HG03558 (cell line): ENCODE data around the gene BCL6.

Experiments
- ATAC-seq: cut with Tn5 transposase; IDR thresholded peaks from one replicate; pipeline ENCODE4 v1.9.1; 2021; ENCODE audit warnings: moderate number of reproducible peaks; ENCODE audit not compliant: unreplicated experiment; ENCODE audit errors: extremely low read depth

The BCL6 gene

DNA sequence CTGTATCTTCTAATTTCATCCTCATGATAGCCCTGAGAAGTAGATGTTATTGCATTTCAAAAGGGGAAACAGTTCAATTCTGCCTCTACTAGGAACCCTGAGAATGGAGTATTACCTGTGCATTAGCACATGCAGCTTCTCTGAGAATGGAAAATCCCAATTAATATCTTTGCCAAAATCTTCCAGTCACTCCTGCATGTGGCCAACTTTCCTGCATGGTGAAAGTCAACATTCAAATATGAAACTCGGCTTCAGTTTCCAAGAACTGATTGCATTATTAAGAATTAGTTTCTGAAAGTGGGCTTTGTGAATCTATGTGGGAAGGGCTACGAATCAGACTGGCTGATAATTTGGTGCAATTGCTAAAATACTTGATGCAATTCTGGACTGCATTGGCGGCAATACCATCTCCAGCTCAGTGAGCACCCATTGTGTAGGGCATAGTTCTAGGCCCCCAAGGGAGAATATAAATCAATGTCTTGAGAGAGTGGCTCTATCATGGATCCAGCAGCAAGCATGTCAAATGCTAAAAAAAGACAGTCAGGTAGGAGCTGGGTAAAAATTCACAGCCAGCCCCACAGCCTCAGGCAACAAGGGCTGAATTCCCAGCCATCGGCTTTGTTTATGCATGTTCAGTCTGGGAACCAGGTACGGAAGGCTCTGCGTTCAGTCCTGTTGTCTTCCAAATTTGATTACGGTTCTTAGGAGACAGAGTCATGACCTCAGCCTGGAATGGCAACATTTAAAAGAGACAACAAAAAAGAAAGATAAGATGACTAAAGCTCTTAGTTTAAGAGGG, 18.8 kb upstream of the BCL6 start:
- no peak for ATAC-seq

DNA sequence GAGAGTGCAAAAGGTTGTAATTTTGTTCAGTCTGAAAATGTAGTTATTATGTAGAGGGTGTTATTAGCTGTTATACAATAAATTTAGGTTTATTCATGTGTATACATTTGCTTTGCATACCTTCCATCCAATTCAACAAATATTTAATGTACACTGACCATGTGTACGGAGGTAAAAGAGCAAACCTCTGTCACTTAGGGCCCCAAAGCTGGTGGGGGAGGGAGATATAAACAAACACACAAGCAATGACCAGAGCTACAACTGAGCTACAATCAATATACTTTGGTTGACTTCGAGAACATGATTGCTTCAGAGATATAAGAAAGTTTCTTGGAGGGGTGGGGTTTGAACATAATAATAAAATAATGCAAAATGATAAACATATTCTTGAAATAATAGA, 17.5 kb upstream of the BCL6 start:
- no peak for ATAC-seq

DNA sequence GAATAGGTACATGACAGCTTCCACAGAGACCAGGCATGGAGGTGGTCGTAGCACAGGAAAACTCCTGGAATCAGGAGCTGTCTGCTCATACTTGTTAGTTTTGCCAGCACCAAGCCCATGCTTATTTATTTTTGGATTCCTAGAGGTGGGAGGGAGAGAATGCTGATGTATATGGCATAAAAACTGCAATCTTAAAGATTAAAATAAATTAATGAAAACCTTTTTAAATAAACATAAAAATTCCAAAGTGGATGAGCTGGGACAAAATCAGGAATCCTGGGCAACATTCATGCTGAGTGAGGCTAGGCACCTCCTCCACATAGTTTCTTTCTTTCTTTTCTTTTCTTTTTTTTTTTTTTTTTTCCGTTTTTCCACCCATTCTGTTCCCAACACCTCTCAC, 14.3 kb upstream of the BCL6 start:
- no peak for ATAC-seq

DNA sequence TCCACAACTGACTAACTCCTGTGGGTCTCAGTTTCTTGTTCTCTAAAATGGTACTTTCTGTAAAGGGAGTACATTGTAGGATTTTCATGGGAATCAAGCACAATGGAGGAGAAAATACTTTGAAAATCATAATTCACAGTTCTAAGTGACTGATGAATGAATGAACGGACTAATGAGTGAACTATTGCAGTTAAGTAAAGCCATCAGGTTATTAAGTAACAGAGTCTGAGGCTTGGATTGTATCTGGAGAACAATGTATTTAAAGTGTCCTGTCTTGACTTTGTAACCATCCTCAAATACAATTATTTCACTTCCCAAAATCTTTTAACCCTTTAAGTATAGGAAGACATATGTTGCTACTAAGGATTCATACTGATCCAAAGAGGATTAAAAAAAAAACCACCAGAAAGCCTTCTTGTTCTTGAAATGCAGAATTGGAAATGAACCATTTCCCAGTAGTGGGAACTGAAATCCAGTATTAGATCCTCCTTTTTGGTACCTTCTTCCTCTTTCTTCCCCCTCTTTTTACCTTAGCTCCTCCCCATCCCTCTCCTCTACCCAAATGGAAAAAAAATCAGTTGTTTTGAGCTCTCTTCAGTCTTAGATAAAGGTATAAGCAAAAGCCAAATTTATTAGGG, 13.2 kb upstream of the BCL6 start:
- ATAC-seq: no peak

DNA sequence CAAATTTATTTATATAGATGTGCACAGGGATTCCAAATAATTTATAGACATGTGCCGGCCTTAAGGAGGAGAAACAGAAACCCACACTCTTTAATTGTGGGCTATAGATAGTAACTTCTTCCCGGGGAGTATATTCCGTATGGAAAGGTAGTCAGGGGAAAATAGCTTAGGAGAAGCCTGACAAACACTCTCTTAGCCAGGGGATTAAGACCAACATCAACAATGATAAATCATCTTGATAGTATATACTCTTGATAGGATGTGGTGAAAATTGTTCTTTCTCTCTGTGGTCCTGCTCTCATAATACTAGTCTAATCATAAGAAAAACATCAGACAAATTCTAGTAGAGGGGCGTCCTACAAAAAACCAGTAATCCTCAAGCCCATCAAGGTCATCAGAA, 8.2 kb upstream of the BCL6 start:
- no peak for ATAC-seq

DNA sequence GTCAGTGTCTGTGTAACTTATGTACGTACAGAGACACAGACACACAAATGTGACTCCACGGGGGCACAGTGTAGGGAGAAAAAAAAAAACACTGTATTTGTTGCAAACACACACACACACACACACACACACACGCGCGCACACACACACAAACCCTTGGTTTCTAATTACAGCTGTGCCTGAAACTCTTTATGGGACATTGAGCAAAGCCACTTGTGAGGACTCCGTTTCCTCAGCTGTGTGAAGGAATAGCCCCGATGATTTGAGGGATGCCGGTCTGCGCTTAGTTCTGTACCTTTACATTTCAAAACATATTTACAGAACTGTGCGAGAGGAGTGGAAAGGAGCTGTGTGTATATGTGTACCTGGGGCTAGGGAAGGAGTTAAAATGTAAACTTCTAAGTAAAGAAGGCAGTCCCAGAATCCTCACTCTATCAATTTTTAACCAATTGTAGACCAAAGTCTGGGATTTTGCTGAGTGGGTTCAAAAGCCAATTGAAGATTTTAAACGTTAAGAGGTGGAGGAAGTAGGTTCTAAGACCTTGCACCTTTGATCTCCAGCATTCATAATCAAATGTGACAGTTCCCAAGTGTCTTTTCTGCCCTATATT, 5.3 kb upstream of the BCL6 start:
- ATAC-seq: no peak

DNA sequence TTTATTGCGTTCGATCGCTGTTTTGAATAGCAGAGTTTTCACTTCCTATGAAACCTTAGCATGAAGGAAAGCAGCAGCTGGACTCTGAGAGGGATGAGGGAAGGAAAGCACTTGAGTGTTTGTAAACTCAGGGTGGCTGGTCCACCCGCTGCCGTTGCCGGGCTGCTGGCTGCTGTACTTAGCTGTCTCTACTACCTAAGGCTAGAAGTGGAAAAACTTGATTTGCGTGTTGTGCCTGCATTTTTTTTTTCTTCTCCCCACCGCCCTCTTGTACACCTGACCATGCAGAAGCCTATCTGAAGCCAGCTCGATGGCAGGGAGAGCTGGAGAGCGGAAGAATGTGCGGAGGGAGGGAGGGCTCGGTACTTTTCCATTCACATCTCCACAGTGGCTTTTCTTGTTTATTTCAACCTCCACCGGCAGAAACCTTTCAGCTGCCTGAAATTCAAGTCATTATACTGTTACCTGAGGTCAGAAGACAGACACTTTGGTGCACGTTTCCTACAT, 4.8 kb upstream of the BCL6 start:
- no peak for ATAC-seq

DNA sequence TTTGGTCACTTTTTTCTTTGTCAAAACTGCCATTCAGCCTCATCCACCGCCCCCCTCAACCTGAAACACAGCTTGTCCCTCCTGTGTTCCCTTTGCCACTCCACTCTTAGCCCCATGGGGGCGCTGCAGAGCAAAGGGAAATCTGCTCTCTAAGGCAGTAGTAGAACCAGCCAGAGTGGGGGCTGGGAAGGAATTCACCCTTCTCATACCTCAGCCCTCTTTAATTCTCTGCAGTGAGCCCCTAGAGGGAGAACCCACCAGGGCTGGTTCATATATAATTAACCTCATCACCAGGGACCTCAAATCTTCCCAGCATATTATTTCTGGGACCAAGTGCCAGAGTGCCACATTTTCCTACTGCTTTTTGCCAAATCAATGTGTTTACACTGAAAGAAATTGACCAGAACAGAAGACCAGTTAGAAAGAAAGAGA, 2.8 kb upstream of the BCL6 start:
- no peak for ATAC-seq

DNA sequence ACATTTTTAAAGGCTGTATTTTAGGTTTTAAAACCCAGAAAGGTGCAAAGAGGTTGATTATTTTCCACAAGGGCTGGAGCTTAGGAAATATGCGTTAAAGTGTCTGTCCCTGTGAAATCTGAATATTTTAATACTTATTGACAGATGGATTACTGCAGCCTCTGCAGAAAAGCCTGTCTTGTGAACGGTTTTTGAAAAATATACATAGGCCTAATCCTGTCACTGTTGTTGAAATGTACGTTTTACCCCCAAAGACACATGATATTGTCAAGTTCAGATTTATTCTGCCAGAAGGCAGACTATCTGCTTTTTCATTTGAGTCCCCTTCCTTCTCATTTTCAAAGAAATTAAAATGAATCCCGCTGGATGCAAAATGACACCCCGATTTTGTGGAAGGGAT, 2.2 kb upstream of the BCL6 start:
- ATAC-seq: no peak

DNA sequence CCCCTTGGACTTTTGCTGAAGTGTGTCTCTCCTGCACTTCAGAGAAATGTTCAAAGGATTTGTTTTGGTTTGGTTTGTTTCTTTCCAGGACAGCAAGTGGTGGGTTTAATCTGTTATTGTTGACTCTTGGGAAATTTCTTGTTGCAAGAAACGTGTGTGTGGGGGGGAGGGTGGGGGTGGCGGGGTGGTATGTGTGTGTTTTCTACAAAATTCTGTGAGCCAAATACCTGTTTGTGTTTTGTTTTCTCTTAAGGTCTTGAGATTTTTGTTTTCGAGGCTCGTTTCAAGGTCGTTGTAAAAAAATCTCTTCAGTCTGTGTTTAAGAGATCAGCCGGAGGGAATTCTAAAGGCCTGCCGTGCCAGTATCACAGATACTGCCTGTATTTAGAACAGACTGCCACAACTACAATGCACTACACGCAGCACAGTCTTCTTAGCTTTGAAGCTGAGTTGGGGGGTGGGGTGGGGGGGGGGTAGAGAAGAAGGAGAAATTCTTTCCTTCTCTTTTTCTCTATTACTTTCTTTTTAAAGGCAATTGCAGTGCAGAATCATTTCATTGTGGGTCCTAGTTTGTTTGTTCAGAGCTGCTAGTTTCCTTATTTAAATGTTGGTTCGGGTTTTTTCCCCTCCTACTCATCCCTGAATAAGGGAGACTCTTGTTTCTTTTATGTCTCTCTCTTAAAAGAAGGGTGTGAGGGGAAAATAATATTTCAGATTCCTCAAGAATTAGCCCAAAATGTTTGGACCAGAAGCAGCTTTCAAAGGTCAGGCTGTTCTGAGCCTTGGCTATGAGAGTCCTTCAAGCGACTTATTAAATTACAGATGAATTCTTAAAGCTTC, 1.4 kb upstream of the BCL6 start:
- no peak for ATAC-seq

DNA sequence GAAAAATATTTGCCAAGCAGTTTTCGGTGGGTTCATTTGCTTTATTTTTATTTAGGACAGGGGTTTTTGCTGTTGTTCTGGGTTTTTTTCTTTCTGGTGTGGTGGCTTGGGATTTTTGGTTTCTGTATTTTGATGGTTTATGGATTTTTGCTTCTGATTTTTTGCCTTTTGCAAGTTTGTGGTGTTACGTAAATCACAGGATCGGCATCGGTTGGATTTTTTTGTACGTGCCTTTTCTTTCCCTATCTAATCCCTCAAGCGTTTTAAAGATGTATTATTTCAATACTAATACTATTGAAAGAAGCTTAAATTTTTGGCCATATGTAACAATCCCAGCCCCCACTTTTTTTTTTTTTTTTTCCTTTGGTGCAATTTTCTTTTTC, 782 bp upstream of the BCL6 start:
- ATAC-seq: no peak

DNA sequence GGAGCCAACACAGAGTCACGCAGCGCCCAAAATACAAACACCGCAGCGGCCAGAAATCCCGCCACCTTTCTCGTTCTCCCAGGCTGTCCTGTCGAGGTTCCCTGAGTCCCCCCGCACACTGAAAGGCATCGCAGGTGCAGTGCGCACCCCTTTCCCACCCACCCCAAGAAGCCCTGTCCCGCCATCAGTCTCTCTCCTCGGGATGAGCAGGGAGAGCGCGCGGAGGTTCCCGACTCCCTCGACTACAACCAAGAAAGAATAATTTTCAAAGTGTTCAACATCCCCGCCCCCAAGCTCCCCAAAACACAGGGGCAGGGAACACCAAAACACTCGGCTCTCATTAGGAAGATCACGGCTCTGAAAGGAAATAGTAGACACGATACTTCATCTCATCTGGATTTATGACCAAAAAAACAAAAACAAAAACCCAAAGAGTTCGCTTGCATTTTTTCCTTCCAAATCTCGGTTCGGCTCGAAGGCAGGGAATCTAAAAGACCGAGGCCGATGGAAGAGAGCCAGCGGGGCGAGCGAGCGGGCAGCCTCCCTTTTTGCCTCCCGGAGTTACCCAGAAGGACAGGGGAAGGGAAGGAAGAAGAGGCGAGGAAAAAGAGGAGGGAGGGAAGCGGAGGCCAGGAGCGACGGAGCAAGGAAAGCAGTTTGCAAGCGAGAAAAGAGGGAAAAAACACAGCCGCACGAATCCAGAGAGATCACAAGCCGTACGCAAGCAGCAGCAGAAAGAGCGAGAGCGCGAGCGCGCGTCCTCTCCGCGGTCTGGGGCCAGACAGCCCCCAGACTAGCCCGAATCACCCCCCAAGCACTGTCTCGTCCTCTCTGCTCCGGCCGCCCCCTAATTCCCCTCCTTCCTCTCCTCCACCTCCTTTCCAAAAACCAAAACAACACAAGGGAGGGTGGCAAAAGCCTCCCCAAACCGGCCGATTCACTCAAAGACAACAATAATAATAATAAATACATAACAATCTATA, 808 bp downstream of the BCL6 start:
- no peak for ATAC-seq

DNA sequence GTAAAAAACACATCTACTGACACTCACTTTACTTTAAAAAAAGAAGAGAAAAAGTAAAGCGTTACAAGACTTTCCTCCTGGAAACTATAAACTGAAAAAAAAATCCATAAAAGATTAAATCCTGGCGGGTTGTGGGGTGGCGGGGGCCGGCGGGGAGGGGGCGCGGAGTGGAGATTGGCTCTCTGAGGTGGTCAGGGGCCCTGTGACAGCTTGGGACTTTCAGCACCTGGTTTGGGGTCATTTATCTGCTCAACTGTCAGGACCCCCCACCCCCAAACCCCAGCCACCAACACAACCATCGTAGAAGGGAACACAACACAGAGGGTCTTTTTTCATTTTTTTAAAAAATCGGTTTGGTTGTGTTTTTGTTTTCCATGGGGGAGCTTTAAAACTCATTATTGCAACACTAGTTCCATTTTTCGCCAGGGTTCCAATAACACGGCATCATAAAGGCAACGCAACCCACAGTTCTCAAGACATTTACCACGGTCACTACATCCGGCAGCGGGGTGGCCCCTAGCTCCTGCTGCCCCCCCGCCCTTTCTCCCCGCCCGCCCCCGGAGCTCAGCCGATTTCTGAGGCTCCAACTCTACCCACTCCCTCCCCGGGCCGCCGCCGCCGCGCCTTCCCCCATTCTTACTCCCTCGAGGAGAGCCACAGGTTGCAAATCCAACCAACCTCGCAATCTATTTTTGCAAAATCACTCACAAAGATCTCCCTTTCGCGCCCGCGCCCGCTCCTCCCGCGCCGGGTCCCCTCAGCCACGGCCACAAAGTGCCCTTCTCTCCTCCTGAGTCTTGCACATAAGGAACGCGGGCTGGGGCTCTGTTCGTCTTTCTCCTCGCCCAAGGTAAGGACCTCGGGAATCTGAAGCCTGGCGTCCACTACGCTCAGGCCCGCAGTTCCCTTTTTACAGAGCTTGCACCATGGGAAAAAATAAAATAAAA, 1.8 kb downstream of the BCL6 start:
- no peak for ATAC-seq

DNA sequence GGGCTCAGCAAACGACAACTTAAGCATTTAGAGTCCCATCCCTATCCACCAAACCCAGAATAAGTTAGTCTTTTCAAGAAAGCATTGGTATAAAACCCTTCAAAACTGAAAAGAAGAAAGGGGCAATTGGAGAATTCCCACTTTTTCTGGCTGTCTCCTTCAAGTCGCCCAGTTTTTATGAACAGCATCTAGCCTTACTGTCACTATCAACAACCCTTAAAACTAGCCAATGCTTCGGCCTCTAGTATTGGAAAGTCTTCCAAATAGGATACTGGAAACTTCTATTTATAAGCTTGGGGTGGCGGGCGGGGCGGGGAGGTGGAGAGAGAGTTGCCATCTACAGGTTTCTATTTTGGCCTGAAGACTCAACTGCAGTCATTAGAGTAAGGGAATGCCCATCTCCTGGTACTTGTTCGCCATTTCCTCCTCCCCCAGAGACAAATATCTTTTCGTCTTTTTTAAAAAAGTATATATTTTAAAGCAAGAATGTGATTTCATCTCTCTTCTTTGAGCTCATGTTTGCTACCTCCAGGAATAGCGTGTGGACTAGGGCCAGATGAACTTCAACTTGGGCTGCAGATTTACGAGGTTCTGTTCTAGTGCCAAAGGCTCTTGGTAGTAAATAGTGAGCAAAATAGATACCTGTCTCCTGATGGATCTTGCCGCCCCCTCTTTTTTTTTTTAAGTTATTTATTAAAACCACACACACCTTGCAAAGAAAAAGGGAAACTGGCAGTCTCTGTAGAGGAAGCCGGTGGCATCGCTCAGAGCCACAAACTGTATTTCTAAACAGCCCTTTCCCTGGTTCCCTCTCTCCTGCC, 2.7 kb downstream of the BCL6 start:
- ATAC-seq: no peak

DNA sequence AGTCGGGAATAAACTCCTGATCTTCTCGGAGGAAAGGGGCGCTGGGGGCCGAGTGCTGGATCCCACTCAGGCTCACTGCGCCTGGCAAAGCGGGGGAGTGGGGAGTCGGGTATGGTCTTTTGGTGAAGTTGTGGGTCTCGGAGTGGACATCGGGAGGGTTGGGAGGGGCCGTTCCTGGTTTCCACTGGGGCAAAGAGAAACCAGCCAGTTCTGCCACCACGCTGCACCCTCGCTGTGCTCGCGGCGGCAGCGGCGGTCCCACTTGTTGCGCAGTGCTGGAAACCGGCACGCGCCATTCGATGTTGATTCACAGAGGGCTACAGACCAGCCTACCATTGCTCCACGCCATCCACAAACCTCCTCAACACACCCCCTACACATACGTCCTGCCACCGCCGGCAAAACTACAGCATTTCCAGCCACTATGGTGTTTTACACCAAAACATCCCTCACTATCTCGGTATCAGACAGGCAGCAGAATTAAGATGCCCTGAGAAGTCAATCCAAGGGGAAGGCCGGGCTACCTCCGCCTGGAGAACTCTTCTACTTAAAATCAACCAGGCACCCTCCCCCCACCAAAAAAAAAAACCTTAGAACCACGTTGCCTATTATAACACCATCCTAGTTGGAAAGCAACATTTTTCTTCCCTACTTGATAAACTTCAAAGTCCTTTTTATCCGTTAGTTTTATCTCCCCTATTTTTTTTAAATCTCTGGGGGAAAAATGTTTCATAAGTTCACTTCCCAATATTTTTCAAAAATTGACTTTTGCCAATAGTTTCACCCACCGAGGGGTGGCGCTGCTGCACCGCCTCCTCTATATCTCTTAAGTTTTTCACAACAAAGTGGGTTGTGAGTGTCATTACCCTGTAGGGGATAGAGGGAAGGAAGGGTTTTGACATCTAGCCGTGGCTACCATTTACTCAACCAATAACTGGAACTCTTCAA, 3.6 kb downstream of the BCL6 start:
- no peak for ATAC-seq
